Epithelial cell of esophagus (primary cell): ENCODE measurements around the gene DRAM1.

Source experiments
- DNase-seq: peaks from one replicate; pipeline ENCODE4 v3.0.0; 2010; ENCODE audit warnings: low read depth
- H3K4me3 ChIP-seq: 2 replicates; pipeline ENCODE4 v1.5.1; 2011; ENCODE audit warnings: mild to moderate bottlenecking, low read length, control low read depth
- TF ChIP-seq, protein P1 (sequence below): IDR thresholded peaks from 2 replicates; pipeline ENCODE4 v1.5.1; 2011; ENCODE audit warnings: low read depth, mild to moderate bottlenecking, low read length, control low read depth, inconsistent platforms; ENCODE audit not compliant: insufficient read depth; ENCODE audit errors: missing control alignments

The DRAM1 gene

DNA sequence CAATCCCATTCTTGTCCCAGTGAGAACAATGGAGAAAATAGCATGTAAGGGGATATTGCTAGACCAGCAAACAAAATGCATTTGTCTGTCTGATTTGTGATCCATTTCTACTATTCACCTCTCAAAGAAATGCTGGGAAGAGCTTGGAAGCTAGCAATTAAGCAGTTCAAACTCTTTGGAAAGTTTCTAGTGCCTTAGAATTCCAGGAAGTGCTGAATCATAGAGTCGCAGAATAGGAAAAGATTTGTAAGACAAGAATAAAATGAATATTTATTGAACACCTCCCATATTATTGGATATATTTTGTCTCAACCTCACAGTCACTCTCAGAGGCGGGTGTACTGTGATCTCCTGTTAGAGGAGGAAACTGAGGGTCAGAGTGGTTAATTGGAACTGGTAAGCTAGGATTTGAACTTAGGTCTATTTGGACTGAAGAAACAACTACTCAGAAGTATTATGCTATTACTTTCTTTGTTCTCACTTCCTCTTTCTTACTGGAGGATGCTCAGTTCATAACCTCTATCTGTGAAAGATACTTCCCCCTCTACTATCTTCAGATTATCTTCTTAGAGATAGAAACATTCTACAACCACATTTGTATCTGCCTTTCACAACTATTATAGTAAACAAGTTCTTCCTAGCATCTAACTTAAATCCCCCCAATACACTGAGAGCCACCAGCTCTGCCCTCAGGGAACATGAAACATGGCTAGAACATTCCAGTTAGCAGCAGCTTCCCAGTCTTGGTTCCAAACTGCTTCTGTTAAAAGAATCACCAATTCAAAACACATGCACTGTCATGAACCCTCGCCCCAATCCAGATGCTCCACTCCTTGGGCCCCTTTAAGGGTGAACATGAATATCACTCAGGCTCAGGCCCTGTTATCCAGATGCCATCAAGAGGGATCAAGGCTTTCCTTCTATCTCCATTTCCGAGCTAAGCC, 64.2 kb downstream of the DRAM1 start:
- DNase-seq = no peak
- H3K4me3 ChIP-seq = no peak overlapping the region
- TF ChIP-seq, protein P1, sequence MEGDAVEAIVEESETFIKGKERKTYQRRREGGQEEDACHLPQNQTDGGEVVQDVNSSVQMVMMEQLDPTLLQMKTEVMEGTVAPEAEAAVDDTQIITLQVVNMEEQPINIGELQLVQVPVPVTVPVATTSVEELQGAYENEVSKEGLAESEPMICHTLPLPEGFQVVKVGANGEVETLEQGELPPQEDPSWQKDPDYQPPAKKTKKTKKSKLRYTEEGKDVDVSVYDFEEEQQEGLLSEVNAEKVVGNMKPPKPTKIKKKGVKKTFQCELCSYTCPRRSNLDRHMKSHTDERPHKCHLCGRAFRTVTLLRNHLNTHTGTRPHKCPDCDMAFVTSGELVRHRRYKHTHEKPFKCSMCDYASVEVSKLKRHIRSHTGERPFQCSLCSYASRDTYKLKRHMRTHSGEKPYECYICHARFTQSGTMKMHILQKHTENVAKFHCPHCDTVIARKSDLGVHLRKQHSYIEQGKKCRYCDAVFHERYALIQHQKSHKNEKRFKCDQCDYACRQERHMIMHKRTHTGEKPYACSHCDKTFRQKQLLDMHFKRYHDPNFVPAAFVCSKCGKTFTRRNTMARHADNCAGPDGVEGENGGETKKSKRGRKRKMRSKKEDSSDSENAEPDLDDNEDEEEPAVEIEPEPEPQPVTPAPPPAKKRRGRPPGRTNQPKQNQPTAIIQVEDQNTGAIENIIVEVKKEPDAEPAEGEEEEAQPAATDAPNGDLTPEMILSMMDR = no peak

DNA sequence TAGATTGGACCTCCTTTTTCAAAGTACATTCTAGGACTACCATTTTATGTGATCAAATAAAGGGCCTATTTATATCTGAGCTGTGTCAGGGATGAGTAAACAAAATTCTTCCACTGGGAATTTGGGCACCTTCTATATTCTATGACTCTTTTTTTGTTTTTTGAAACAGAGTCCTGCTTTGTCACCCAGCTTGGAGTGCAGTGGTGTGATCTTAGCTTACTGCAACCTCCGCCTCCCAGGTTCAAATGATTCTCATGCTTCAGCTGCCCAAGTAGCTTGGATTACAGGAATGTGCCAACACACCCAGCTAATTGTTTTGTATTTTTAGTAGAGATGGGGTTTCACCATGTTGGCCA, 64.8 kb downstream of the DRAM1 start:
- TF ChIP-seq, protein P1 = no peak
- no peak overlapping the region for H3K4me3 ChIP-seq
- no peak for DNase-seq

DNA sequence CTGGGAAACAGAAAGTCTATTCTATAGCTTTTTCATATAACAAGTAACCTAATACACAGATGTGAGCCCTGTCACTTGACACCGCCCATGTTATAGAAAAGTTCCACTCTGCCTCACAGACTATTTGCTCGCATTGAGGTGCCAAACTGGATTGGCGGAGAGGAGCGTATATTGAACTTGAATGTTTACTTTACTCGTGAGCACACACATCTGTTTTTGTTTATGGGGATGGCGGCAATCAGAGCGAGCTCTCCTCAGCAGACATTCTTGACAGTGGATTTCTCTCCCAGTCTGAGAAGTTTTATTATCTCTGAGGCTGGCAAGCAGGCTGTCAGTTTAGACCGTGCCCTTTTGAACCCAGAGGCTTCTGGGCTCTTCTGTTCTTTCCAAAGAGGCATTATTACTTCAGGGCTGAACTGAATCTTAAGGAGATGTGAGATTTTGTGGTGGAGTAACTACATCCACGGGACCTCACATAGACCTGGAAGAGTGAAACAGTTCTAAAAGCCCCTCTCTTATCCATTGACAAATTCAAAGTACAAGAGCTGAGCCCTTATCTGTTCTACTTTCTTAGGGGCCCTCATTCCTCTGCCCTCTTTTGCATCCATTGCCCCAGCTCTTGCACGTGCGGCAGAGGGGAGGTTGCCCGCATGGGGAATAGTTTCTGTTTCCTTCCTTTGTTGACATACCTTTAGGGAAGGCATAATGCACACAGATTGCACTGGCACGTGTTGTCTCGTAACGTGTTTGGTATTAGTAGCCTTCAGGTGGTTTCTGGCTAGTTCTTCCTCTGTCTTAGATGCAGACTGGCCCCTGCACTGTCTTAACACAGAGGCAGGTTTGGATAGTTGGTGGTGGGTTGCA, 68.2 kb downstream of the DRAM1 start:
- DNase-seq = no peak
- no peak overlapping the region for H3K4me3 ChIP-seq
- TF ChIP-seq, protein P1 = no peak

DNA sequence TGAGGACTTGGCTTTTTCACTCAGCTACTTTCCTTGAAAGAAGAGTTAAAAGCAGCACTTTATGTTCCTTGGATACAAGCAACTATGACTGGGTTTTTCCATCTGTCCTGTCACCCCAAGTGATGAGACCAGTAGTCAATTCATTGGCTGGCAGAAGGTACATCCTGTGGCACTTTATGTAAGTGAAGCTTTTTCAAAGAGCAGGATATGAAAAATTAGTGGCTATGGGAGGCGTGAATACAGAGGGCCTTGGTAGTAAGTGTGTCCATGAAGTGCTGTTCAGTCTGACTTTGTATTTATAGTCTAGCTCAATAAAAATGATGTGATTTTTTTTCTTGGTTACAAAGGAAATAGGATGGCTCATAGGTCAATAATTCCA, 68.8 kb downstream of the DRAM1 start:
- TF ChIP-seq, protein P1 = no peak
- no peak for DNase-seq

DNA sequence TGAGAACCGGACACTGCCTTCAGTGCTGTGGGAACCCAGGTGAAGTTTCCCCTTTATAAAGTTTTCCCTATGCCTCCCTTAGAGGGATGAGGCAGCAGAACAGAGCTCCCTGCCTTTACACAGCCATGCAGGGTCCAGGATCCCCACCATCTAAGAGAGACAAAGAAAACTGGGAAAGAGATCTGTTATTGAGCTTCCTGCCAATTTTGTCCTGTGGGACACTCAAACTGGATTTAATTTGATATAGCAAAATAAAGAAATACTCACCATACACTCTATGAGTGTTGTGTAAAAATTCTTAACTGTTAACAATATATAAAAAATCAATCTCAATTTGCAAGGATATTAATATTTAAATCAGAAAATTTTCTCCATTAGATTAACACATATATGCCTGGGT, 69.9 kb downstream of the DRAM1 start:
- DNase-seq = no peak
- H3K4me3 ChIP-seq = no peak overlapping the region
- TF ChIP-seq, protein P1 = no peak

More for the DNA sequence above, 68.8 kb downstream of the DRAM1 start:
- H3K4me3 ChIP-seq = no peak overlapping the region

DNA sequence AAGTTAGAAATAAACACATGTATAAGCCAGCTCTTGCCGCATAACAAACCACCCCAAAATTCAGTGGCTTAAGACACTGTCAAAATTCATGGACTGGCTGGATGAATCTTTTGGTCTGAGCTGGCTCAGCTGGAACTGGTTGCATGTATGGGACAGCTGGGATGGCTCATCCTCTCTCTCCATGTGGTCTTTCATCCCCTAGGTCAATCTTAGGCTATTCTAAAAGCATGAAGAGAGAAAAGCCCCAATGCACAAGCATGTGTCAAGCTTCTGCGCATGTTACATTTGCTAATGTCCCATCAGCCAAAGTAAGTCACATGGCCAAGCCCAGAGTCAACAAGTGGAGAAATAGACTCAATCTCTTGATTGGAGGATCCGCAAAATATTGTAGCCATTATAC, 71.0 kb downstream of the DRAM1 start:
- no peak for DNase-seq
- TF ChIP-seq, protein P1 = no peak
- H3K4me3 ChIP-seq = no peak overlapping the region
